Measurements from ENCODE around the gene MPND.

- TF ChIP-seq YY1 (IDR thresholded peaks at IDR 0.05; ENCODE audit: insufficient read depth, insufficient read length) (no peak), ZNF274 (IDR thresholded peaks at IDR 0.05; ENCODE audit: low read depth, low read length) (no peak)
Measured at GRCh38 chr19:4367781-4368127, 24.4 kb downstream of the MPND start.

Measured in NT2/D1 (cell line).